ENCODE measurements around the gene TACC2.

TACC2 gene

DNA sequence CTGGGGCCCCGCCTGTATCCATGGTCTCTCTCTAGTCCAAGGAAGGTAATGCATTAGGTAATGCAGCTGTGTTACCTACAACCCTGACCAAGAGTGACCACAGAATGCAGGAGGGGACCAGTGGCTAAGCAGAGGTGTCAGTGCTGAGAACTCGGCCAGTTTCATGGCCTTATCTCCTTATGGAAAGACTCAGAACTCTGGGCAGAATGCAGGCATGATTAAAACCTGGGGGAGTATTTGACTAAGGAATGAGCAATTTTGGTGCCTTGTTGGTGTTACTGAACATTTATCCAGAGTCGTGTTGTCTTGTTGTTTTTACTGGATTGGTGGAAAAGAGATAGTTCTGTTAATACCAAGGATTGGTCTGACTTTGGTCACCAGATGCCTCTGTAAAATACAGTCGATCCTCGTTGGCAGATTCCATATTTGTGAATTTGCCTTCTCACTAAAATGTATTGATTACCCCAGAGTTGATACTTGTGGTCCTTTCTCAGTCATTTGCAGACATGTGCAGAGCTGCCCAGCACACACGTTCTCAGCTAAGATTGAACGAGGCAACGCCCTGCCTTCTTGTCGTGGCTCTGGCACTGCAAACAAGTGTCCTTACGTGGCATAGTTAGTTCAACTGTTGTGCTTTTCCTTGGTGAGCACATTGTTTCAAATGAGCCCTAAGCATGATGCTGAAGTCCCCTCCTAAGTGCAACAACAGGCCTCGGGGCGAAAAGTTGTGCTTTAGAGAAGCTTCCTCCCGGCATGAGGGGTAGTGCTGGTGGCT is 146.5 kb downstream of the TACC2 start:
- Histone ChIP-seq H3K4me3 (ENCODE audit: low read depth in 1 of 2, low read length in 2 of 2) (no peak overlapping the region), H3K27me3 (ENCODE audit: insufficient read depth, low read length, poor library complexity) (no peaks in the 10 kb centered on the region)

DNA sequence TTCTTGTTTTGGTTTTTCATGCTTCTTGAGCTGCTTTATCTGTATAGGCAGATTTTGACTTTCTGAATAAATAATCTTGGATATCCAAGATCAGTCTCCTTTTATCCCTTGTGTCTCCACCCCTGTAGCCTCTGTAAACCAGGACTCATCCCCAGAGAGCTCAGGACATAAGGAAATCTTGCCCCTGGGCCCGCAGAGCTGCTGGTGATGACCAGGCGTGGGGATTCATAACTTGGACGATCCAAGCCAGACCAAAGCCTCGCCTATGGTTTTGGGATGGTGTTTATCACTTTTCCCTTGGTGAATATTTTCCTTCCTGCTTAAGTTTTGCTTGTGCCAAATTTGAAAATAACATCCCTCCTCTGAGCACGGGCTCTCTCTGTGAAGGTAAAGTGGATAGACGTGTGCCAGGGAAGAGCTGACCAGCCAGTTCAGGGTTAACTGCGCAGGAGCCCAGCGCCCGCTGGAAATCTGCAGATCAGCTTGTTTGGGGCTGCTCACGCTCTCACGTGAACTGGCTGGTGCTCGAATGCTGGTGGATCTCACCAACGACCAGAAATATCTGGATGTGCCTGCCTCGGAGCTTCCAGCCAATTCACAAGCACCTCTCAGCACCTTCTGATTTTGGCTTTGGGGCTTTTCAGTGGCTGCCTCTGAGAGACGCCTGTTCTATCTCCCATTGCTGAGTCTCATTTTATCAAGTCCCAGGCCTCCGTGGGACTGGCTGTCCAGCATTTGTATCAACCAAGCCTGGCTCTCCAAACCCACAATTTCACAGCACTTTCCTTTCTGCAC is 150.1 kb downstream of the TACC2 start:
- DNase-seq (no peak), ATAC-seq (ENCODE audit: insufficient read depth, low read depth) (no peak)
- no peak overlapping the region for H3K4me3 ChIP-seq (ENCODE audit: low read depth in 1 of 2, low read length in 2 of 2)
- H3K27ac ChIP-seq (ENCODE audit: low read length) = no peak overlapping the region
- no peaks in the 10 kb centered on the region for H3K4me1 ChIP-seq (ENCODE audit: insufficient read depth, low read length)
- no peak overlapping the region for H3K9ac ChIP-seq (ENCODE audit: low read depth, low read length)
- H3K4me2 ChIP-seq (ENCODE audit: insufficient read depth, low read length) = no peak overlapping the region
- H4K20me1 ChIP-seq (ENCODE audit: insufficient read depth, low read length) = no peaks in the 10 kb centered on the region
- H2AFZ ChIP-seq (ENCODE audit: low read depth, low read length) = no peak overlapping the region
- no peaks in the 10 kb centered on the region for H3K79me2 ChIP-seq (ENCODE audit: insufficient read depth, low read length)
- TF ChIP-seq, protein P1, sequence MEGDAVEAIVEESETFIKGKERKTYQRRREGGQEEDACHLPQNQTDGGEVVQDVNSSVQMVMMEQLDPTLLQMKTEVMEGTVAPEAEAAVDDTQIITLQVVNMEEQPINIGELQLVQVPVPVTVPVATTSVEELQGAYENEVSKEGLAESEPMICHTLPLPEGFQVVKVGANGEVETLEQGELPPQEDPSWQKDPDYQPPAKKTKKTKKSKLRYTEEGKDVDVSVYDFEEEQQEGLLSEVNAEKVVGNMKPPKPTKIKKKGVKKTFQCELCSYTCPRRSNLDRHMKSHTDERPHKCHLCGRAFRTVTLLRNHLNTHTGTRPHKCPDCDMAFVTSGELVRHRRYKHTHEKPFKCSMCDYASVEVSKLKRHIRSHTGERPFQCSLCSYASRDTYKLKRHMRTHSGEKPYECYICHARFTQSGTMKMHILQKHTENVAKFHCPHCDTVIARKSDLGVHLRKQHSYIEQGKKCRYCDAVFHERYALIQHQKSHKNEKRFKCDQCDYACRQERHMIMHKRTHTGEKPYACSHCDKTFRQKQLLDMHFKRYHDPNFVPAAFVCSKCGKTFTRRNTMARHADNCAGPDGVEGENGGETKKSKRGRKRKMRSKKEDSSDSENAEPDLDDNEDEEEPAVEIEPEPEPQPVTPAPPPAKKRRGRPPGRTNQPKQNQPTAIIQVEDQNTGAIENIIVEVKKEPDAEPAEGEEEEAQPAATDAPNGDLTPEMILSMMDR (IDR thresholded peaks at IDR 0.05; ENCODE audit: borderline replicate concordance, extremely low read depth, low read length, poor library complexity, severe bottlenecking) = no peak
- TF ChIP-seq EZH2 (IDR thresholded peaks at IDR 0.05; ENCODE audit: borderline replicate concordance, low read depth, low read length, severe bottlenecking) = no peak
- no peaks in the 10 kb centered on the region for H3K9me3 ChIP-seq (ENCODE audit: insufficient read depth, low read length, severe bottlenecking)
- H3K27me3 ChIP-seq (ENCODE audit: insufficient read depth, low read length, poor library complexity) = peaks cover 4% of the 10 kb centered on the region
- H3K36me3 ChIP-seq (ENCODE audit: insufficient read depth, low read length) = no peaks in the 10 kb centered on the region

More for the DNA sequence above, 146.5 kb downstream of the TACC2 start:
- no peaks in the 10 kb centered on the region for H3K9me3 ChIP-seq (ENCODE audit: insufficient read depth, low read length, severe bottlenecking)
- H3K27ac ChIP-seq (ENCODE audit: low read length) = no peak overlapping the region
- TF ChIP-seq EZH2 (IDR thresholded peaks at IDR 0.05; ENCODE audit: borderline replicate concordance, low read depth, low read length, severe bottlenecking) = no peak
- TF ChIP-seq, protein P1 (IDR thresholded peaks at IDR 0.05; ENCODE audit: borderline replicate concordance, extremely low read depth, low read length, poor library complexity, severe bottlenecking) = no peak
- no peak overlapping the region for H3K9ac ChIP-seq (ENCODE audit: low read depth, low read length)
- no peak overlapping the region for H3K4me2 ChIP-seq (ENCODE audit: insufficient read depth, low read length)
- DNase-seq (no peak), ATAC-seq (ENCODE audit: insufficient read depth, low read depth) (no peak)
- no peaks in the 10 kb centered on the region for H3K79me2 ChIP-seq (ENCODE audit: insufficient read depth, low read length)
- H3K4me1 ChIP-seq (ENCODE audit: insufficient read depth, low read length) = no peaks in the 10 kb centered on the region
- no peaks in the 10 kb centered on the region for H3K36me3 ChIP-seq (ENCODE audit: insufficient read depth, low read length)
- H2AFZ ChIP-seq (ENCODE audit: low read depth, low read length) = no peak overlapping the region
- no peaks in the 10 kb centered on the region for H4K20me1 ChIP-seq (ENCODE audit: insufficient read depth, low read length)

DNA sequence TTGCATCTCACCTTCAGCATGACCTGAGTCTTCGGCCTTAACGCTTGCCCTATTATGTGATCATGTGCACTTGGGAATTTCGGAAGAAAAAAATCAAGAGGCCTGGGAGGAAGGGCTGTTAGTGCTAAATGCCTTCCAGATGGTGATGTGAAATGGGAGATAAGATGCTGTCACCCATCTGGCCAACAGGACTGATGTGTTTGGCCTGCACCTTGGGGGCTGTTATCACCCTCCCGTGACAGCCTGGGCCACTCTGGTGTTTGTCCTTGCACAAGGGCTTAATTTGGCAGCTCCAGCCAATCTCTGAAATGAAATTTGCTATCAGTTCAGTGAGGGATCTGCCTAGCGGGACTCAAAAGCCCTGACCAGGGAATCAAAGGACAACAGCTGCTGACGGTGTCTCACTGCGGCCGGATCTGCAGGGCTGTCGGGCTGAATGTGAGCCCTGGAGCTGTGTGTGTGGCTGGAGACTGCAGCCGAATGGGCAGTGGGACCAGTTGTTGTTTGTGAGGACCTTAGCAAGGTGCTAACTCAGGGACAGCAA is 150.7 kb downstream of the TACC2 start:
- Histone ChIP-seq H3K9me3 (ENCODE audit: insufficient read depth, low read length, severe bottlenecking) (no peaks in the 10 kb centered on the region), H3K27ac (ENCODE audit: low read length) (no peak overlapping the region), H3K27me3 (ENCODE audit: insufficient read depth, low read length, poor library complexity) (peaks cover 4% of the 10 kb centered on the region), H3K4me3 (ENCODE audit: low read depth in 1 of 2, low read length in 2 of 2) (no peak overlapping the region), H2AFZ (ENCODE audit: low read depth, low read length) (no peak overlapping the region), H3K4me2 (ENCODE audit: insufficient read depth, low read length) (no peak overlapping the region), H3K79me2 (ENCODE audit: insufficient read depth, low read length) (no peaks in the 10 kb centered on the region), H3K9ac (ENCODE audit: low read depth, low read length) (no peak overlapping the region), H4K20me1 (ENCODE audit: insufficient read depth, low read length) (no peaks in the 10 kb centered on the region), H3K36me3 (ENCODE audit: insufficient read depth, low read length) (no peaks in the 10 kb centered on the region), H3K4me1 (ENCODE audit: insufficient read depth, low read length) (no peaks in the 10 kb centered on the region)
- DNase-seq = no peak
- TF ChIP-seq, protein P1 (IDR thresholded peaks at IDR 0.05; ENCODE audit: borderline replicate concordance, extremely low read depth, low read length, poor library complexity, severe bottlenecking) = no peak
- ATAC-seq (ENCODE audit: insufficient read depth, low read depth) = no peak

All from DND-41 (cell line).